HG02870 (cell line): Measurements from ENCODE around the gene OLFML3.
"Not testable (repeated sequence)": the region's sequence is repeated elsewhere in the genome, so short reads cannot be mapped to it uniquely, and the experiment has no call there.

Experiments used
- ATAC-seq: cut with Tn5 transposase; IDR thresholded peaks from one replicate; pipeline ENCODE4 v1.9.1; 2021; ENCODE audit warnings: mild to moderate bottlenecking, moderate library complexity; ENCODE audit not compliant: unreplicated experiment

The OLFML3 gene

DNA sequence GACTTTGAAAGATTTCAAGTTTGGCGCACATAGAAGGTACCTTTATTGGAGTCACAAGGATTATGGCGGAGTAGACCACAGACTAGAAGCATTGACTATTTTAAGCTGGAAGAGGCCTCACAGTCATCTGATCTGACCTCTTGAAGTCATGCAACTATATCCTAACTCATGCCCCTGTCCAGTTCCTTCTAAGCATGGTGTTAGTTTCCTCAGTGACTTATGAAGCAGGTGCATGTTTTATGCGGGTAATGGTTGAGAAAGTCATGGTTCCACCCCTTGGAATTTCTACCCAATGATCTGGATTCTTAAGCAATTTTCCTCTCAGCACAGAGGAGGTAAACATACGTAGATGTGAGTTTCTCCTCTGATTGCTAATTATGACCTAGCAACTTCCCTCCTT is 11.7 kb downstream of the OLFML3 start:
- no peak for ATAC-seq

DNA sequence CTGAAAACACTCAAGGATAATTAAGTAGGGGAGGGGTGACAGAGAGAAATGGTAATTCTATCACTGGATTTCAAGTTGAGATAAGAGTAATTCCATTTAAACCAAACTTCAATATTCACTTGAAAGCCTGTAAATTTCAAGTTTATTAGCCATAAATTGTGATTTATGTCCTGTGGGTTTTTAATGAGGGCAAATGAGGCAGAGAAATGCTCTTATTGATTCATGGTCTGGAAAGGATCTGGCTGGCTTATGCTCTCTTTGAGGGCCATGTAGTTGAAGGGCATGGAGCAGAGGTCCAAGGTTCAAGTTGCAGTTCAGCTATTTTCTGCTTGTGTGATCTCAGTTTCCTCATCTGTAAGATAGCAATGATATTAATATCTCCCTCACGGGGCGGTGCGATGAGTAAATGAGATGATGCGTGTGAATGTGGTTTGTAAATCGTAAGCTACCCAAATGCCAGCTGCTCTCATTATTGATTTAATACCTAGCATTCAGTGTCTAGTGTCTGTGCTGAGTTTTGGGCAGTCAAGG is 12.3 kb downstream of the OLFML3 start:
- no peak for ATAC-seq

DNA sequence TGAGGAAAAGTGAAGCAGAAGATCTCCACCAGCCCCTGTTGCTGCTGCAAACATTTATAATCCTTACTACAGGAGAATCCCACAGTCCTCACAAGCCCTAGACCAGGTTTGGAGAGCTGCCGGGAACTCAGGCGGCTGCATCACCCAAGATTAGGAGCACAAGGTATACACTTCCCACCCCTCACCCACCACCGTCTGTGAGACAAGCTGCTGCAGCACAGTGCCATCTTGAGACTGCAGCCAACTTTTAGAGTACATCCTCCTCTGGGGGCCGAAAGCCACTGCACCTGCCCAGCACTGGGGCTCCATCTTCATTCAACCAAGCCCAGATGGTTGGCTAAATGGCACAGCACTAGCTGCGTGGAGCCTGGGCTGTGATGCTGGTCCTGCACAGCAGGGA is 13.8 kb downstream of the OLFML3 start:
- no peak for ATAC-seq

DNA sequence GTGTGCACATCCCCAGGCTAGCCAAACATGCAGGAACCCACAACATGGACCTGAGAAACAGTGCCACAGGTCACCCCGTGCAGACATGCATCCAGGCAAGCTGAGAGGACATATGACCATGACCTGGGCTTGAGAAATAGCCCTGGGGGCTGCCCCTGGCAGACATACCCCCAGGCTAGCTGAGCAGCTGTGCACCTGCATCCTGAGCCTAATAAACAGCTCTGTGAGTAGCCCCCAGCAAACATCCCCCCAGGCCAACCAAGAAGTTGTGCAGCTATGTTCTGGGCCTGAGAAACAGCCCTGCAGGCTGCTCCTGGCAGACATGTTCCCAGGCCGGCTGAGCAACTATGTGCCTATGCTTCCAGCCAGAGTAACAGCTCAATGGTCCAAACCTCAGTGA is 14.5 kb downstream of the OLFML3 start:
- no peak for ATAC-seq

DNA sequence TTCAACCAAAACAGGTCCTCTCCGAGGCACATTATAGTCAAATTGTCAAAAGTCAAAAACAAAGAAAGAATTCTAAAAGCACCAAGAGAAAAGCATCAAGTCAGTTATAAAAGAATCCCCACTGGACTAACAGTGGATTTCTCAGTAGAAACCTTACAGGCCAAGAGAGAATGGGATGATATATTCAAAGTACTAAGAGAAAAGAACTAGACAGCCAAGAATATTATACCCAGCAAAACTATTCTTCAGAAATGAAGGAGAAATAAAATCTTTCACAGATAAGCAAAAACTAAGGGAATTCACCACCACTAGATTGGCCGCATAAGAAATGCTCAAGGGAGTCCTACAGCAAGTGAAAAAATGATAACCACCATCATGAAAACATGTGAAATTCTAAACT is 16.1 kb downstream of the OLFML3 start:
- no peak for ATAC-seq

DNA sequence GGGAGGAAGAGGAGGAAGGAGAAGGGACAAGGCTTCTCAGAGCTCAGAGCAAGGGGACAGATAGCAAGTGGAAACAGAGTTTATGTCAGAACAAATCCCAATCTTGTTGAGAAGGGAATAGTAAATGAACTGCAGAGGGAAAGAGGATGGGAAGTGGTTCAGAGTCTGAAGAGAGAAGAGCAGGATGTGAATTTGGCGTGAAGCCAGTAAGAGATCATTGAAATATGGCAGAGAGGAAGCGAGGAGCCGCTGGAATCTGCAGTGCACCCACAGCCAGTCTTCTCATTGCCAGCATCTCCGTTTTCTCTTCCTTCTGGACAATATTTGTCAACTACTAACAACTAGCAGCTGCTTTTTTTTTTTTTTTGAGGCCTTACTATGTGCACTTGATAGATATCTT is 19.1 kb downstream of the OLFML3 start:
- no peak for ATAC-seq

DNA sequence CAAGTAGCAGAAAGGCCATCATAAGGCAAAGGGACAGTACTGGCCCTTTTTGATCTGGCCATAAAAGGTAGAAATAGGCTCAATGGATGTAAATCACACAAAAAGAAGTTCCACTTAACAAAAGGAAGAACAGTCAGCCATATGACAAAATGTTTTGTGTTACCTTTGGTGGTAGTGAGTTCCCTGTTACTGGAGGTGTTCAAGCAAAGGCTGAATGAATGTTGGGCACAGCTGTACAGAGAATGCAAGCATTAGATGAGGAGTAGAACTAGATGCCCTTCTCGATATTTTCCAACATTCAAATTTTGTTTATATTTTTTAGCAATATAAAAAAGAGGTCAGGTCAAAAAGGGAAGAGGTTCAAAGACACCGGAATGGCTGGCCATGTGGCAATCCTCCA is 20.0 kb downstream of the OLFML3 start:
- no peak for ATAC-seq

DNA sequence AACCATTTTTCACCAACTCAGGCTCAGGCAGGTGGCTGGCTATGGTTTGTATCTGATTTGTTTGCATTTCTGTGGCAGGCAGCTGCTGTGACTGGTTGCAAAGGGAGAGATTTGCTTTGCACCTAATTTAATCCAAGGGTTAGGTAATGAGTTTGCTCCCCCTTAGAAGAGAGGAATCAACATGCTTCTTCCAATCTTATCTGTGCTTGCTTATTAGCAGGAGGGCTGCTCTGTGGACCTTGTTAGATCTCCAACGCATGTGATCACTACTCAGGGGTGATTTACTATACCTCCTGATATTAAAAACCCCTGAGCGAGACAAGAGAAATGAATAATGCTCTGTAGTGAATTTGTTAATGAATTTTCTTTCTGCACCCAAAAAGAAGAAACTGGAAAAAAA is 20.5 kb downstream of the OLFML3 start:
- no peak for ATAC-seq

DNA sequence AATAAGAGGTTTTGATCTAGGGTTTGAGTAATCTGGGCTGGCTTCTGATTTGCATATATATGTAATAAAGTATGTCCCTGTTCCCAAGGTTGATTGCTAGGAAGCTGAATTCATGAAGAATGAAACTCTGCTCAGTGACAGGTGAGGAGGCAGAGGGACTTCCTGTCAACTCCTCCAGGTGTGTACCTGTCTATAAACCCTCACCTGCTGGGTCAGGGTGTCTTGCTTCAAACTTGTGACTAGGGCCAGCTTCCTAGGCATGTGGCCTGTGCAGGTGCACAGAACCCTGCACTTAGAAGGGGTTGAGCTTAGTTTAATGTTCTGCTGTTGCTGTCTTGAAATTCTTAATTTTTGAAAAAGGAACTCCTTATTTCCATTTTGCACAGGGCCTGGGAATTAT is 21.1 kb downstream of the OLFML3 start:
- ATAC-seq, result no peak

DNA sequence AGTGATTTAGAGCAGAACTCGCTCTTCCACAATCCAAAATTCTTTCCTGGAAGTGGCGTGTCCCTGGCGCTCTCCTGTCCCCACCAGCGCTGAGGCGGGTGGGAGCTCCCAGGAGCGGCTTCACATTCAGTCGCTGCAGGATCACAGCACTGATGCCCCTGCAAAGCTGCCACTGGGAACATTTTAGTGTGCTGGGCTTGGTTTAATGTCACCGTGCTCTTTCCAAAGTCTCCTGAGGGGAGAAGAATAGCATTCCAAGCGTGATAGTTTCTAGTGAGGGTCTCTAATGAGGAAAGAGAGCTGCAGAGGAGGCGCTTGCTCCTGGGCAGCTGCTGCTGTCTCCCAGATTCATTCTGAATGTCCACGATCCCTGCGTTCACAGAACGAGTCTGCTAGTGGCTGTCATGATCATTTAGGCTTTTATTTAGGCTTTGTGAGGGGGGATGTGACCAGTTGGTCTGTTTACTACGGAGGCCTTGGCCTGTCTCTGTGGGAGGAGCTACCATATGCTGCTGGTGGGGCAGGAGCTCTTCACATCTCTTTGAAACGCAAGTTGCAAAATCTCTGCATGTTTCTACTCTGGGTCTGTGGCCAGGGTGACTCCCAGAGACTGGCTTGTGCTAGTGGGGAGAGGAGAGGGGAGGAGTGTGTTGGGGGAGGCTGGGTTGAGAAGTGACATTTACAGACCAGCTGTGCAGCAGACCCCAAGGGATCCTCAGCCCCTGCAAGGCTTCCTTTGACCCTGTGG is 23.4 kb downstream of the OLFML3 start:
- no peak for ATAC-seq

DNA sequence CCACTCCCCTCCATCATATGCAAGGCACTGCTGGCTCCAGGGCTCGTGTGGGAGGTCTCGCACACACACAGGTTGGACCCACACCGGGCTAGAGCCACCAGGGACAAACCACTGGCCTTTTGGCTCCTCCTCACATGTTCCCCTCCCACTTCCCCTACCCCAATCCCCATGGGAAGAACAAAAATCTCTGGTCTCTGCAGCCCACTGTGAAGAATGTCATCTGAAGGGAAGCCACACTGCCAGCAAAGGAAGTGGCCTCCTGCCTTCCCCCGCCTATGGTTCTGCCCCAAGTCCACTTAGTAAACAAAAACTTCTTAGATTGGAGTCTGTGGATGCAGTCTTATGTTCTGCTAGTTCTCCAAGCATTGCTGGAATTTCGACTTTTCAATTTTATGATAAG is 24.2 kb downstream of the OLFML3 start:
- no peak for ATAC-seq

DNA sequence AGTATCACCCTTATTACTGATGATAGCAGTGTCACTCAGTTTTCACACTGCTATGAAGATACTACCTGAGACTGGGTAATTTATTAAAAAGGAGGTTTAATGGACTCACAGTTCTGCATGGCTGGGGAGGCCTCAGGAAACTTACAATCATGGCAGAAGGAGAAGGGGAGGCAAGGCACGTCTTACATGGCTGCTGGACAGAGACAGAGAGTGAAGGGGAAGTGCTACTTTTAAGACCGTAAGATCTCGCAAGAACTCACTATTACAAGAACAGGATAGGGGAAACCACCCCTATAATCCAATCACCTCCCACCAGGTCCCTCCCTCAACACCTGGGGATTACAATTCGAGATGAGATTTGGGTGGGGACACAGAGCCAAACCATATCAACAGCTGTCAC is 27.6 kb downstream of the OLFML3 start:
- ATAC-seq, result not testable (repeated sequence)

DNA sequence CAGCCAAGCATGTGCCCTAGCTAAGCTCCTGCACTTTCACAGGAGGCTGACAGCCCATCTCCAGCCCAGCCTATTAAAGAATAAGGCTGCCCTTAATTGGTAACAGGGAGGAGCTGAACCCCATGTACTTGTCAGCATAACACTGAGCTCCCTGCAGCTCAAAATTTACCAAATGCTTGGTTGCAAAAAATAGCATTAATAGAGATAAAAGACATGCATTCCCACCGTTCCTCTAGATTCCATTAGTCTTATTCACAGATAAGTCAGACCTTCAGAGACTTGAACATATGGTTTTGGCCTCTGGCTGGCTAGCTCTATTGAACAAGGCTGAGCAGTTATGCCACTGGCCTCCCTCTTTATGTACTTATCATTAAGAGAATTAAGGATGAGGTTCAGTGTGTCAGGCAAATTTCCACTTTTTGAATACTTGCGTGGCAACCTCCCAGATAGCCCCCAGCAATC is 29.2 kb downstream of the OLFML3 start:
- ATAC-seq, result no peak

DNA sequence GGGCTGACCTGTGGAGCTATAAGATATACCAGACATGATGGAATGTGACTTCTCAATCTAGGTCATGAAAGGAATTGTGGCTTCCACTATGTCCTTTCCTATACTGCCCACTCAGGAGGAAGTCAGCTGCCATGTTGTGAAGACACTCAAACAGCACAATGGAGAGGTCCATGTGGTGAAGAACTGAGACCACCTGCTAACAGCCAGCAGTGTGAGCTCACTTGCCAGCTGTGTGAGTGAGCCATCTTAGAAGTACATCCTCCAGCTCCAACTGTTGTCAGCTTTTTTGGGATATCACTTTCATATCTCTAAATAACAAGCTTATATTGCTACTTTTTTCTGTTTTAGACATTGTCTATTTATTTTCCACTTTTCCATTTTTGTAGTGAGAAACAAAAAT is 29.7 kb downstream of the OLFML3 start:
- no peak for ATAC-seq

DNA sequence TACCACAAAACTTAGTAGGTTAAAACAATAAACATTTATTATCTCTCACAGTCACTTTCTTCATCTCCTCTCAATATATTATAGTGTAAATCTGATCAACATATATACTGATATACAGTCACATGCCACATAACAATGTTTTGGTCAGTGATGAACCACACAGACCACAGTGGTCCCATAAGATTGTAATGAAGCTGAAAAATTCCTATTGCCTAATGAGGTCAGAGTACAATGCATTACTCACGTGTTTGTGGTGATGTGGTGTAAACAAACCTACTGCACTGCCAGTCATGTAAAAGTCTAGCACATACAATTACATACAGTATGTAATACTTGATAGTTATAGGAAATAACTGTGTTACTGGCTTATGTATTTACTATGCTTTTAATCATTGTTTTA is 30.1 kb downstream of the OLFML3 start:
- no peak for ATAC-seq

DNA sequence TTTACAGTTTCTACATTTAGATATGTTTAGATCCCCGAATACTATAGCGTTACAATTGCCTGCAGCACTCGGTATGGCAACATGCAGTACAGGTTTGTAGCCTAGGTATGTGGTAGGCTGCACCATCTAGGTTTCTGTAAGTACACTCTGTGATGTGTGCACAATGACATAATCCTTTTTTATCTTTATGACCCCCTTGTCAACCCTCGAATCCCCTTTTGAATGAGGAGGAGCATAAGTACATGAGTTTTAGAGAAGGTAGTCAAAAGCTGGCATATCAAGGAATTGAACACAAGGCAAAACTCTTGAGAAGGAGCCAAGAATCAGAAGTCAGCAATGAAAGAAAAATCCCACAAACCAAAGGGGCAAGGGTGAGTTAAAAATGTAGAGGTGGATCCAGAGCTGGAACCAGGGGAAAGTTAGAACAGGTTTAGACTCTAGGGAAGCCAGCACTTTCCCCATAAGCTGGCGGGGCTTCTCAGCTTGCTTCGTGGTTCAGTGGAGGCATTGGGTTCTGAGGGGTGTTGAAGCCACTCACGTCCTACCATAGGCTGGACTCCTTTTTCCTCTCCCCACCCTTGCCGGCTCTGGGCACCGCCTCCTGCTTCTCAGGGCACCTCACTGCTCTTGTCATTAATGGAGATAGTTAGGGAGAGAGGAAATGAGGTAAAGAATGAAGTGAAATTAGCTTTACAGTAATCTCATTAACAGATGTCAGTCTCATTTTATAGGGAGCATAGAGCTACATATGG is 31.3 kb downstream of the OLFML3 start:
- no peak for ATAC-seq

DNA sequence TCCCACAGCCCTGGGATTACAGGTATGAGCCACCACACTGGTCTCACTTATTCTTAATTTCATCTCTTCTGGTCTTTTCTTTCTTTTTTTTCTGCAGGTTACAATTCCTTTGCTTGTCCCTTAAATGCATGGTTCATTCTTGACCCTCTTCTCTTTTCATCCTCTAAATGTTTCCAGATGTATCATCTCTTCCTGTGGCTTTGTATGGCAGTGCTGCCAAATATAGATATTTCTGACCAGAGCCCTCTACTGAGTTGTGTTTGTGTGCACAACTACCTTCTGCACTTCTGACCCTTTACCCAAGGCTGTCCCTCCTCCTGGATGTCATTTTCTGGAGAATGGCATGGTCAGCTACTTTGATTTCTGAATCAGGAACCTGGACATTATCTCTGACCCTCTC is 32.5 kb downstream of the OLFML3 start:
- no peak for ATAC-seq

DNA sequence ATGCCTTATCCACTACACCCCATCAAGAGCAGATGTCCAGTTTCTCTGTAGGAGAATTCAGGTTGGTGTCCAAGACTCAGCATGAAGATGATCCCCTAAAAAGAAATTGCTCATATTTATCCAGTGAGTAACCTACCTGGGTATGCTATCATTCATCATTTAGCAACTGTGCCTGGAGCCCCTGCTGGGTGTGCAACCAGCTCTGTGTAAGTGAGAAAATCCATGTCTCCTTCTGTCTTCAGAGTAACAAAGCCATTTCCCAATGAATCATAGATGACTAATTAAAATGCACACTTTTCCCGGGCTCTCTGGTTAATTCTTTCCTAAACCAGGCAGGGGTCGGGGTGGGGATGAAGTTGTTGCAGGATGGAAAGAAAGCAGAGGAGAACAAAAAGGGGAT is 35.8 kb downstream of the OLFML3 start:
- no peak for ATAC-seq

DNA sequence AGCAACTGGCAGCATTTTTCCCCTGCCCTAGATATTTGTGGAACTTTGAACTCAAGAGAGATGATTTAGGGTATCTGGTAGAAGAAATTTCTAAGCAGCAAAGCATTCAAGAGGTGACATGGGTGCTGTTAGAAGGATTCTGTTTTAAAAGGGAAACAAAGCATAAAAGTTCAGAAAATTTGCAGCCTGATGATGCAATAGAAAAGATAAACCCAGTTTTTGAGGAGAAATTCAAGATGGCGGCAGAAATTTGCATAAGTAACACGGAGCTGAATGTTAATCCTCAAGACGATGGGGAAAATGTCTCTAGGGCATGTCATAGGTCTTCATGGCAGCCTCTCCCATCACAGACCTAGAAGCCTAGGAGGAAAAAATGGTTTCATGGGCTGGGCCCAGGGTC is 40.5 kb downstream of the OLFML3 start:
- ATAC-seq, result not testable (repeated sequence)

DNA sequence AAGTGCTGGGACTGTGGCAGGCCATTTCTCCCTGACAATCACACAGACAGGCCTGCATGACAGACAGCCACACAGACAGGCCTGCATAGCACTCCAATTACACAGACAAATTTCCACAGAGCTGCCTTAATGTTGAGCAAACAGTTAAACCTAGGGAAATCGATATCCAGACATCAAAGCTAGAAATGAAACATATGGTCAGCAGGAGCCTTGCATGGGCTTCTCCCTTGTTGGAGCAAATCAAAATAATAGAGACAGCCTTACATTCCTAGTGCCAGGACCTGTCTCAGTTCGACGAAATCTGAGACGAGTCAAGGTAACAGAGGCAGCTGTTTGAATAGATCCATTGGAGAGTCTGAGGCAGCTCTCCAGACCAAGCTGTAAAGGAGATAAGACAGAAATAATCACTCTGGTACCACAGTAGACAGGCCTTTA is 42.4 kb downstream of the OLFML3 start:
- ATAC-seq, result no peak

DNA sequence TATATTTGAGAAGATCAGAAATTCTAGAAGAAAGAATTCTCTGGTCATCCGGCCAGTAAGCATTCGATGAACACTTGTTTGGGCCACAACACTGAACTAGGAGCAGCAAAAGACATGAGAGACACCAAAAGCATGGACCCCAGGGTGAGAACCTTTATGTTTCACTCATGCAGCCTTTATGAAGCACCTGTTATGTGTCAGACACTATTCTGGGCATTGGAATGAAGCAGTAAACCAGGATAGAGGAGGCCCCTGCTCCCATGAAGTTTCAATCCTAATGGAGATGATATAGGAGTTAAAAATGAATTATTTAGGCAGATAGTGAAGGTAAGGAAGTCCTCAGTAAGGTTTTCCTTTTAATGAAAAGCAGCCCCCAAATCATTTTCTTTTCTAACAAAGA is 43.6 kb downstream of the OLFML3 start:
- no peak for ATAC-seq

DNA sequence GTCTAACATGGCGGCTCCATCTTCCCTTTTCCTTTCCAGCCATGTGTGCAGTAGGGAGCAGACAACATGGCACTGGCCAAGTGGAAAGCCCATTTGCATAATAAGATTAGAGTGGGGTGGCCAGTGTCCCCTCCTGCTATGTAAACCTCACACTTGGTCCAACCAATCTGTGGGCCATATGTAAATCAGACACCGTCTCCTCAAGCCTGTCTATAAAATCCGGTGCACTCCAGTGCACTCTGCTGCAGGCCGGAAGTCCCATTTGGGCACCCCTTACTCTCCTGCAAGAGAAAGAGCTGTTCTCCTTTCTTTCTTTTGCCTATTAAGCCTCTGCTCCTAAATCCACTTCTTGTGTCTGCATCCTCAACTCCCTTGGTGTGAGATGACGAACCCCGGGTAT is 44.1 kb downstream of the OLFML3 start:
- ATAC-seq, result no peak
